Aorta (tissue), 5 donors: Measurements from ENCODE around the gene ZNF319. TPM values are rescaled to one million over a fixed set of nuclear protein-coding genes. Genes with fewer than 3 reads are reported as not detected.

Source experiments
- ATAC-seq: fragments of 200-7000 bp; cut with Tn5 transposase; one replicate; pipeline ENCODE4 v1.9.1; 2022; ENCODE audit warnings: moderate library complexity; ENCODE audit not compliant: low FRiP score
- DNase-seq, 2 donors: peaks; one replicate each; pipeline ENCODE4 v3.0.0-alpha.2; 2020
- H3K27ac ChIP-seq, 2 donors: one replicate each; pipeline ENCODE4 v1.5.1; 2013; ENCODE audit warnings: low read length in 2 of 2, mild to moderate bottlenecking in 2 of 2, moderate library complexity in 2 of 2, control low read depth in 1 of 2, inconsistent platforms in 1 of 2, low read depth in 1 of 2
- H3K27me3 ChIP-seq, 2 donors: one replicate each; pipeline ENCODE4 v1.6.1; 2013; ENCODE audit warnings: control low read depth in 1 of 2, low read length in 1 of 2, mild to moderate bottlenecking in 1 of 2, moderate library complexity in 1 of 2; ENCODE audit not compliant: insufficient read depth in 2 of 2, control insufficient read depth in 1 of 2
- H3K36me3 ChIP-seq, 2 donors: one replicate each; pipeline ENCODE4 v1.6.1; 2013; ENCODE audit warnings: control low read depth in 1 of 2, low read length in 1 of 2, mild to moderate bottlenecking in 1 of 2; ENCODE audit not compliant: insufficient read depth in 2 of 2, control insufficient read depth in 1 of 2
- H3K4me1 ChIP-seq, 2 donors: one replicate each; pipeline ENCODE4 v1.6.1; 2013; ENCODE audit warnings: low read length in 2 of 2, control low read depth in 1 of 2, mild to moderate bottlenecking in 1 of 2, moderate library complexity in 1 of 2; ENCODE audit not compliant: insufficient read depth in 2 of 2, control insufficient read depth in 1 of 2
- H3K4me3 ChIP-seq, 2 donors: one replicate each; pipeline ENCODE4 v1.5.1; 2013; ENCODE audit warnings: low read length in 2 of 2, control low read depth in 1 of 2, mild to moderate bottlenecking in 1 of 2
- H3K9me3 ChIP-seq: one replicate; pipeline ENCODE4 v1.6.1; 2013; ENCODE audit warnings: mild to moderate bottlenecking, low read length; ENCODE audit not compliant: control insufficient read depth
- WGBS, 2 donors: extraction: QIAGEN DNeasy Blood & Tissue Kit; methylation state at CpG; one replicate each; pipeline ENCODE4 v1.1.7; 2013; 5-methylcytosine and 5-hydroxymethylcytosine counted together
- intact Hi-C, 2 donors: fragments of 100-400 bp; cut with DNase I; formaldehyde crosslinking; loops; one replicate each; pipeline versions ENCODE4 v1.14.2 to v1.15.0; 2022
- polyA plus RNA-seq, 2 donors: library from polyadenylated mRNA; stranded (reverse); fragments of 200-250 nt; gene quantifications; one replicate each; pipeline ENCODE4 v1.2.3, GENCODE V29; 2013
- total RNA-seq, 2 donors: library from RNA; stranded (reverse); fragmentation: NEBNext Ultra II Directional; extraction: Animal tissue kit (Norgen Biotek cat#: 25700); gene quantifications; one replicate each; pipeline ENCODE4 v1.2.1, GENCODE V29; 2021
- donor health status: healthy with polysubstance abuse.
- donor health status: Bipolar disorder and iron deficiency.
- donor health status: DM: no; HTN: no; CAD: no.
- donor health status: DM: no; HTN: no; CAD: no.
- donor health status: DM: yes; HTN: yes; CAD: no.

ZNF319 gene
- total and polyA plus RNA-seq, 4 donors = 1.6 to 10.6 (median 5.6) TPM

DNA sequence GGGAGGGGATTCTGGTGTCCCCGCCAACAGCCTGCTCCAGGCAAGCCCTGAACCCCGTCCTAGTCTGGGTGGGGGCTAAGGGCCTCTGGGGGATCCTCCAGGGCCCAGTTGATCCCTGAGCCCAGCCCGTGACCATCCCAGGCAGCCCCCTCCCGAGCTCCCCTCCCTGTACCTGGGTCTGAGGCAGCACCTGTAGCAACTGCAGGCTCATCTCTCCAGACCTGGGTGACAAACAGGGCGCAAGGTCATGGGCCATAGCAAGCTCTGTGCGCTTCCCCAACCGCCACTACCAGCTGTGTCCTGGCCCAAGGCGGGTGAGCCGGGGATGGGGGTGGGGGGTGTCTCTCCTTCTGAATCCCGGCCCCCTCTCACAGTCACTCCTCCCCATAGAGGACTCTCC lies 40.2 kb downstream of the ZNF319 start:
- H3K4me3 ChIP-seq = no peak overlapping the region
- WGBS, 2 donors = 80 to 87% methylated on average over 10 of the region's 10 CpGs
- ATAC-seq (peak; percentile 26), DNase-seq (peak in 1 of 2 donors; percentile 42)
- H3K27ac ChIP-seq = no peak overlapping the region
- no peaks in the 10 kb centered on the region for H3K9me3 ChIP-seq
- no peaks in the 10 kb centered on the region for H3K4me1 ChIP-seq
- no peaks in the 10 kb centered on the region for H3K36me3 ChIP-seq
- intact Hi-C loops = no loop called here
- H3K27me3 ChIP-seq = no peaks in the 10 kb centered on the region

GRCh38 chr16:57959804-57960203 lies 40.7 kb downstream of the ZNF319 start:
- no peaks in the 10 kb centered on the region for H3K9me3 ChIP-seq

DNA sequence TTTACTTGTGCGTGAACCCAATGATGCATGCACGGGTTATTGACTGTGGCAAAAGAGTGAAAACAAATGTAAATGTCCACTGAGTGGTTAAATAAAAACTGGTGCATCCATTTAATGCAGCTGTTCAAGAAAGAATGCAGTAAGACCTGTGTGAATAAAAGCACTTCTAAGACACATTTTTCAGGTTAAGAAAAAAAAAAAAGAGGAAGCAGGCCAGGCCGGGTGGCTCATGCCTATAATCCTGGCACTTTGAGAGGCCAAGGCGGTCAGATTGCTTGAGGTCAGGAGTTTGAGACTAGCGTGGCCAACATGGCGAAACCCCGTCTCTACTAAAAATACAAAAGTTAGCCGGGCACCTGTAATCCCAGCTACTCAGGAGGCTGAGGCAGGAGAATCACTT lies 41.4 kb downstream of the ZNF319 start:
- H3K9me3 ChIP-seq = no peaks in the 10 kb centered on the region
- H3K4me3 ChIP-seq = no peak overlapping the region
- intact Hi-C loops = no loop called here
- no peak for DNase-seq
- no peaks in the 10 kb centered on the region for H3K36me3 ChIP-seq
- no peaks in the 10 kb centered on the region for H3K4me1 ChIP-seq
- no peak overlapping the region for H3K27ac ChIP-seq
- no peaks in the 10 kb centered on the region for H3K27me3 ChIP-seq
- ATAC-seq = no peak
- WGBS, 2 donors = 83 to 89% methylated on average over 8 of the region's 8 CpGs

More at GRCh38 chr16:57959804-57960203, 40.7 kb downstream of the ZNF319 start:
- Histone ChIP-seq H3K27me3 (no peaks in the 10 kb centered on the region), H3K4me3 (no peak overlapping the region), H3K36me3 (no peaks in the 10 kb centered on the region), H3K4me1 (no peaks in the 10 kb centered on the region), H3K27ac (no peak overlapping the region)
- DNase-seq = peak in 1 of 2 donors; percentile 40
- intact Hi-C loops = no loop called here
- WGBS, 2 donors = 87% methylated on average over 11 of the region's 11 CpGs
- no peak for ATAC-seq

DNA sequence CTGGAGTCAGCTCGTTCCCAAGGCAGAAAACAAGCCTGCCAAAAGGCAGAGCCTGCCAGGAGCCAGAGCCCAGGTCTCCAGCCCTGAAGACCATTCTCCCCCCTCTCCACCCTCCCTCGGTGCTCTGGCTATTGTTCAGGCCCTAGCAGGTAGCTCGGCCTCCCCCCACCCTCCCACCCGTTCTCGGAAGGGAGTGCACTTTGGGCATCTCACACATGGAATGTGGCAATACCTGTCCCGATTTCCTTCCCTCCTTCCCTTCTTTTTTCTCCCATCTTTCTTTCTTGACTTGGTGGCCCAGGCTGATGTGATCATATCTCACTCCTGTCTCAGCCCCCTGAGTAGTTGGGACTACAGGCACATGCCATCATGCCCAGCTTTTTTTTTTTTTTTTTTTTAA lies 41.9 kb downstream of the ZNF319 start:
- Histone ChIP-seq H3K27me3 (no peaks in the 10 kb centered on the region), H3K9me3 (no peaks in the 10 kb centered on the region), H3K4me1 (no peaks in the 10 kb centered on the region), H3K4me3 (no peak overlapping the region), H3K27ac (no peak overlapping the region), H3K36me3 (no peaks in the 10 kb centered on the region)
- ATAC-seq (no peak), DNase-seq (no peak)
- intact Hi-C loops = no loop called here
- 81 to 84% methylated on average over 6 of the region's 6 CpGs for WGBS, 2 donors

- no peaks in the 10 kb centered on the region for H3K9me3 ChIP-seq
- H3K36me3 ChIP-seq = no peaks in the 10 kb centered on the region
- H3K27me3 ChIP-seq = no peaks in the 10 kb centered on the region
- no peak overlapping the region for H3K27ac ChIP-seq
- H3K4me1 ChIP-seq = no peaks in the 10 kb centered on the region
- intact Hi-C loops = no loop called here
- no peak overlapping the region for H3K4me3 ChIP-seq
- ATAC-seq (no peak), DNase-seq (peak in 1 of 2 donors; percentile 29)
- WGBS, 2 donors = 81 to 87% methylated on average over 8 of the region's 8 CpGs
Observed at GRCh38 chr16:57957673-57958392, 42.6 kb downstream of the ZNF319 start.

- Histone ChIP-seq H3K27ac (no peak overlapping the region), H3K4me1 (no peaks in the 10 kb centered on the region), H3K4me3 (no peak overlapping the region), H3K9me3 (no peaks in the 10 kb centered on the region), H3K36me3 (no peaks in the 10 kb centered on the region), H3K27me3 (no peaks in the 10 kb centered on the region)
- intact Hi-C loops = no loop called here
- no peak for ATAC-seq
- peak in 1 of 2 donors; percentile 31 for DNase-seq
- 76 to 77% methylated on average over 8 of the region's 8 CpGs for WGBS, 2 donors
Observed at GRCh38 chr16:57956924-57957672, 43.4 kb downstream of the ZNF319 start.

DNA sequence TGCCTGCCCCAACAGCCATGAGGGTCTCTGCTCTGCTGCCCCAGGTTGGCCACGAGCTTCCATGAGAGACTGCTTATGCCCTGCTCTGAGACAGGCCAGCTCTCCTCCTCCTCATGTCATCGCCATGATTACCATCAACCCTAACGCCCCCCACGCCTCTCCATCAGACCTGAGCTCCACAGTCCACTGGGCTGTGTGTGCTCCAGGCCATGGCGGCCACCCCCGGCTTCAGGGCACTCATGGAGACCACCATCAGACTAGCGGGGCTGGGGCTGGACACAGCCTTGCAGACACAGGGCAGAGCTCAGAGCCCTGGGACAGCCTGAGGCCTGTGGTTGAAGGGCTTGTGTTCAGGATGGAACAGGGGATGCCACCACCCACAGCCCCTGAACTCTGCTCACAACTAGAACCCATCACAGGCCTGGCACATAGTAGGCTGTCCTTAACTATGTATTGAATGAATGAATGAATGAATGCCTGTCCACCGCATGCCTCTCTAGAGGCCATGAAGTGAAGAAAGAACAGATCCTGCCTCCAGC lies 44.1 kb downstream of the ZNF319 start:
- H3K4me3 ChIP-seq = no peak overlapping the region
- 92 to 95% methylated on average over 8 of the region's 8 CpGs for WGBS, 2 donors
- DNase-seq (peak in 1 of 2 donors; percentile 25), ATAC-seq (no peak)
- H3K9me3 ChIP-seq = no peaks in the 10 kb centered on the region
- H3K4me1 ChIP-seq = no peaks in the 10 kb centered on the region
- no peaks in the 10 kb centered on the region for H3K36me3 ChIP-seq
- H3K27ac ChIP-seq = no peak overlapping the region
- intact Hi-C loops = no loop called here
- no peaks in the 10 kb centered on the region for H3K27me3 ChIP-seq

DNA sequence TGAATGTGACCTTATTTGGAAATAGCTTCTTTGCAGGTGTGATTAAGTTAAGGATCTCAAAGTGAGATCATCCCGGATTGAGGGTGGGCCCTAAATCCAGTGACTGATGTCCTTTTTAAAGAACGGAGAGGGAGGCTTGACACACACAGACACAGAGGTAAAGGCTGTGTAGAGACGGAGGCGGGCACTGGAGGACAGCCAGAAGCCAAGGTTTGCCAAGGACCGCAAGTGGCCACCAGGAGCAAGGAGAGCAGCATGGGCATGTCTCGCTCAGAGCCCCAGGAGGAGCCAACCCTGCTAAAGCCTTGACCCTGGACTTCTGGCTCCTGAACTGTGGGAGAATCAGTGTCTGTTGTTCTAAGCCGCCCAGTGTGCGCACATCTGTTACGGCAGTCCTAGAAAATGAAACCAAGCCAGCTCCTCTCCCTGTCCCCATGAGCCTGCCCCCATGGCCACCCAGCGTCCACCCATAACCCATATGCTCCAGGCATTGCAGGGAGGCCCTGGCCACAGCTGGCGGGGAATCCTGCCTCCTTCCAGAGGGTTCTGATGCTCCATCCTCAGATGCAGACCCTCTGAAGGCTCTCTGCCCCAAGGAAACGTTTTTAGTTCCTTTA lies 44.8 kb downstream of the ZNF319 start:
- Histone ChIP-seq H3K9me3 (no peaks in the 10 kb centered on the region), H3K27me3 (no peaks in the 10 kb centered on the region), H3K4me3 (no peak overlapping the region), H3K4me1 (no peaks in the 10 kb centered on the region), H3K36me3 (no peaks in the 10 kb centered on the region), H3K27ac (no peak overlapping the region)
- DNase-seq (peak in 1 of 2 donors; percentile 34), ATAC-seq (no peak)
- WGBS, 2 donors = 54 to 59% methylated on average over 12 of the region's 12 CpGs
- intact Hi-C loops = no loop called here
